HG03442 (cell line): Measurements from ENCODE around the gene MFSD1.
"Not testable (repeated sequence)": the region's sequence is repeated elsewhere in the genome, so short reads cannot be mapped to it uniquely, and the experiment has no call there.

ENCODE experiments used
- ATAC-seq: cut with Tn5 transposase; IDR thresholded peaks from one replicate; pipeline ENCODE4 v1.9.1; 2021; ENCODE audit warnings: mild to moderate bottlenecking, moderate library complexity; ENCODE audit not compliant: unreplicated experiment

MFSD1 gene

DNA sequence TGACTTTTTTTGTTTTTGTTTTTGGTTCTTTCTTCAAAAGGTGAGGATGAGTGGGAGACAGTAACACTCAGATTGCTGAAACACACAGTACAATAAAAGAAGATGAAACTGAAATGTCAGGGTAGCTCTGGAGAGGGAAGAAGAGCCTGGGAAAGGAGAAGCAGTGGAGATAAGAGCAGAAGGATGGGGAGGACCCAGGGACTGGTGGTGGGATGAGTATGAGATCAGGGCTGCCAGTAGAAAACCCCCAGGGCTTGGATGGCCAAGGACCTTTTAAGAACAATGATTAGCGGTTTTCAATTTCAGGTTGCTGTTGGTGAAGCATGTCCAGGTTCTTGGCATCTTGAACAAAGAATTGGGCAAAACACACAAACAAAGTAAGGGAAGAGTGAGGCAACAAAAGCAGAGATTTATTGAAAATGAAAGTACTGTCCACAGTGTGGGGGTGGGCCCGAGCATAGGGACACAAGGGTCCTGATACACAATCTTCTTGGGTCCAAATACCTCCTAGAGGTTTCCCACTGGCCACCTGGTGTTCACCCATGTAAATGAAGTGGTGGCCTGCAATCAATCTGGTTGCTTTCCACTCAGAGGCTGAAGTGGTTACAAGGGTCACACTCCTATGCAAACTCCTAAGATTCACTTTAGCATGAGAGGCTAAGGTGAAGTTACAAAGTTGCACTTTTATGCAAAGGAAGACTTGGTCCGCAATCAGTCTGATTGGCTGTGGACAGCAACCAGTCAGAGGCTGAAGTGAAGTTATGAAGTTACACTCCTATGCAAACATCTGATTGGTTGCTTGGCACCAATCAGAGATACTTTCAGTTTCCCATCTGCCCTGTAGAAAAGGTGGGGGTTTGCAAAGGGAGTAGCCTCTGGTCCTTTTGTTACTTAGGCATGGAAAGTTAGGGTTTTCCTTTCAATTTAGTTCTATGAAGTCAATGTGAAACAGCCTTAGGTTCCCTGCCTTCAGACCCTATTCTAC lies 26.1 kb upstream of the MFSD1 start:
- no peak for ATAC-seq

DNA sequence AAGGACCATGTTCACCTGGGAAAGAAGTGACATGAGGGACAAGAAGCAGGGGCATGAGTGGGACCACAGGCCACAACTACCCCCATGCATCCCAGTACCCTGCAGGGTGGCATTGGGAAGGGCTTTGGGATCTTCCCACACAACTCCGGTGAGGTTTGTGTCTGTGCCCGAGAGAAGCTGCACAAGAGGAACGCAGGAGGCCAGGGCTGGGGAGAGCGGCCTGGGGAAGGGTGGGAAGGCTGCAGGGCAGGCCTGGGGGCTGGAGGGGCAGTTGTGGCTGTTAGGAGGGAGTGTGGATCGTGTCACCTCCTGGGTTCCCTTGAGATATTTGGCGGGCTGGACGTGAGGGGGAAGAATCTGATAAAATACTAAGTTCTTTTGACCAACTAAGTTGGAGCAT lies 25.3 kb upstream of the MFSD1 start:
- no peak for ATAC-seq

DNA sequence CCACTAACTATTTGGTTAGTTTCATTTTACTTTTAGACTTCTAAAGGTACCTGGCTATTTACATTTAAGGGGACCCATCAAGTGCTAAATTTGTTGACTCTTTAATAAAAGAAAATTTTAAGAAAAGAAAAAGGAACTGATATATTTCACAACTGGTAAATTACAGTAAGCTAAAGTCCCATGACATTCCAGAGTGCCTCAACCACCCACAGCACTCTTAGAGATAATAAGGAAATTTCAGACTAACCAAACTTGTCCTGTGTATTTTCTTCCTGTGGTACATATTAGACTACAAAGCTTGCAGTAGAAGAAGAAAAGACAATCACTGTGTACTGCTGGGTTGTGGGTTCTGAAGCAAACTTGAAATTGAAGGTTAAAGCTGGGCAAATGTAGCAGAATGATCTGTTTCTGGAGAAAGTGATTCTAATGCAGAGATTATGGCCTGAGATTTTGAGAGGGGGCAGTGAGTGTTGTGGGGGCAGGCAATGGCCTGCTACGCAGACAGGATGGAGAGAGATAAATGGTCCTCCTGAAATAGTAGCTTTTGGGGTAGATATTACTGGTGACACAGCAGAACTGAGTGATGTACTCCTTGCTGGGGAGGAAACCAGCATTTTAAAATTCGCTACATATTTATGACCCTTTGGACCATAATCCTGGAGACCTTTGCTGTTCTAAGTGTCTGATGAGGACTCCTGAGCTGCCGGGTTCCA lies 24.5 kb upstream of the MFSD1 start:
- ATAC-seq = no peak

DNA sequence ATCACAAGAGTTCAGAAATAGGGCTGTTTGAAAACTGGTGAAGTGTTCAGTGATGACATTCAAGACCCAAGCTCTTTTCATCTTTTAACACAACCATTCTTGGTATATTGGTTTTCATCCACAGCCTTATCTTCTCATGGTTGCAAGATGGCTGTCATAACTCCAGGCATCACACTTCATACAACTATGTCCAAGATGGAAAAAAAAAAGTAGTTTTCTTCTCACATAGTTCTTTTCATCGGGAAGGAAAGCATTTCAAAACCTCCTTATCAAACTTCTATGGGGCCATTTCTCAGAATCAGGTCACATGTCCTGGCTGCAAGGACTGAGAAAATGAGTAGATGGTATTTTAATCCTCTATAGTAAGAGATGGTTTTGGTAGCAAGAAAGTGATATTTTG lies 21.1 kb upstream of the MFSD1 start:
- no peak for ATAC-seq

DNA sequence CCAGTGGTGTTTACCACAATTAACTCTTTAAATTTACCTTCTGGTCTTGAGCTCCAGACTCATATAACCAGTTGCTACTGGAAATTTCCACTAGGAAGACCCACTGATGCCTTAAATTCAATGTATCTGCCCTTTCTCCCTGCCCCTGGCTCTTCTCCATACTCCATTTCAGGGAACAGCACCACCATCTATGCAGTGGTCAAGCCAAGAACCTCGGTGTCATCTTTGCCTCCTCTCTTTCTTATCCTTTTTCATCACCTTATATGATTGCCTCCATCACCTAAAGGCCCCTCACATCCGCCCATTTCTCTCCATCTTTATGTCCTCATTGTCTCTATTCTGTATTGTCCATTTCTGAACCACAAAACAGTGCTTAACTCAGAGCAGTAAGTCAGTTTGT lies 20.7 kb upstream of the MFSD1 start:
- no peak for ATAC-seq

DNA sequence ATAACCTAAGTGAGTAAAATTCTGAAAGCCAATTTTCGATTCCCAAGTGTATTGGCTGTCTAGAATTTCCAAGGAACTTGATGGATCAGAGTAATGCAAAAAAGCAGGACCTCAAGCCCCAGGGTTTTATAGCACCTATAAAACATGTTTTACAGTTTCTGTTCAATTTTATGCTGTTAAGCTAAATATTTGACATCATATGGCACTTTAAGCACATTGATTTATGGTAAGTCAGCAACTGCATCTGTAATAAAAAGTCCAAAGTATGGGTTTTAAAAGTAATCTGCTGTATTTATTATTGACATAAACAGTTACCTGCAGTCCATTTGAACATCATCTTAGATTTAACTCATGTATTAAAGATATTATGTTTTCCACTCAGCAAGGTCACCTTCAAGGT lies 20.0 kb upstream of the MFSD1 start:
- ATAC-seq = no peak

DNA sequence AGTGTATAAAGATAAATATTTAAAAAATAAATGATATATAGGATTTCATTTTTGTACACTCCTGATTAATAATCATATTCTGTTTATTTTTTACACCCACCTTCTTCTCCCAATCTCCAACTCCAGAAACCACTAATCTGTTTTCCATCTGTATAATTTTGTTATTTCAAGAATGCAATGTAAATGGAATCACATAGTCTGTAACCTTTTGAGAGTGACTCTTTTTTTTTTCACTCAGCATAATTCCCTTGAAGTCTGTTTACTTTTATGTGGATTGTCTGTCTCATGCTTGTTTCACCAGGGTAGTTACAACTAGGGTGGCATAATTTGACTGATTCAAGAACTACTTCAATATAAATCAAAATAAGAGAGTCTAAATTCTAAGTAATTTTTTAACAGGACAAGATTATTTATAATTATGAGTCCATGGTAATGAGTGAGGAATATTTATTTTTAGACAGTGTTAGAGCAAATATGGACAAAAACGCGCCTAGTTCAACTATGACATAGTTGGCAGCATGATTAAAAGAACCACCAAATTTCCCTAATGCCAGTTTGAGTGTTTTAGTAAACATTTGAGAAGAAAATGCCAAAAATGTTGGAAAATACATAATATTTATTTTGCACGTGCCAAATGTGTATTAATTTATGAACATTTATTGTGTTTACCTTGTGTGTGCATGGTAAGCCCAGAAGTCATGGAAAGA lies 19.4 kb upstream of the MFSD1 start:
- ATAC-seq = no peak

DNA sequence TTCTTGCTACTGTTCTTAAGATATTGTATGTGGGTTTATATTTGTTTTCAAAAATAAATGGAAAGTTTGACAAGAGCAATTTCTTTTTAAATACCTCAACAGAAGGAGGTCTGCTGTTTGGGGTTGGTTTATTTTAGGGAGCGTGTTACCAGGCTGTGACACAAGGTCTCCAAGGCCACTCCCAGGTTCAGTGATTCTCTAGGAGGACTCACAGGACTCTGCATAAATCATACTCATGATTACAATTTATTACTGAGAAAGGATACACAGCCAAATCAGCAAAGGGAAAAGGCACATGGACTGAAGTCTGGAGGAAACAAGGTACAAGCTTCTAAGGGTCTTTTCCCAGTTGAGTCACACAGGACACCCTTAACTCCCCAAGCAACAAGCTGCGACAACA lies 18.8 kb upstream of the MFSD1 start:
- ATAC-seq = no peak

DNA sequence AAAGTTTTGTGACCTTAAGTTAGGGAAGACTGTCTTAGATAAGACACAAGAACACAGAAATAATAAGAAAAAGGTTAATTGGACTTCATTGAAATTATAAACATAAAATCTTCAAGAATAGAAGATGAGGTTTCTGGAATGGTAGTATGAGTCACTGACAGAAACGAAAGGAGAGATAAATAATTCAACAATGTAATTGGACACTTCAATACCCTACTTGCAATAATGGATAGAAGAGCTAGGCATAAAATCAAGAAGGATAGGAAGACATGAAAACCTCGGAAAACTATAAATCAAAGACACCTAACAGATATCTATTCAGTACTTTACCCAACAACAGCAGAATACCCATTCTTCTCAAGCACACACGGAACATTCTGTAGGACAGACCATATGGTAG lies 15.9 kb upstream of the MFSD1 start:
- ATAC-seq = no peak

DNA sequence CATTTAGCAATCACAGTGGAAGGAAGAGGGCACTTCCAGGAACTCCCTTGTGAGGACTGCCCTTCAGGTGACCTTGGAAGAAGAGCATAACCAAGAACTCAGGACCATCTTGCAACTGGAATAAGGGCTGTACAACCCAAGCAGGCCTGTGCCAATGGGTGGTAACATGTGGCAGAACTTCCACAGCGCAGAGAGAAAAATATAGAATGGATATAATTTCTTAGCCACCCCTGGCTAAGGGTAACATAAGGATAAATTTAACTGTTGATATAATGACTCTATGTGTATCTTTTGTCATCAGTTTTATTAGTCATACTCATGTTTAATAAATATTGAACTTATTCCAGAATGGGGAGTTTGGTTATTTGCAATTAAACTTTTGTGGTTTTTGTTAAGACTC lies 13.4 kb upstream of the MFSD1 start:
- no peak for ATAC-seq

DNA sequence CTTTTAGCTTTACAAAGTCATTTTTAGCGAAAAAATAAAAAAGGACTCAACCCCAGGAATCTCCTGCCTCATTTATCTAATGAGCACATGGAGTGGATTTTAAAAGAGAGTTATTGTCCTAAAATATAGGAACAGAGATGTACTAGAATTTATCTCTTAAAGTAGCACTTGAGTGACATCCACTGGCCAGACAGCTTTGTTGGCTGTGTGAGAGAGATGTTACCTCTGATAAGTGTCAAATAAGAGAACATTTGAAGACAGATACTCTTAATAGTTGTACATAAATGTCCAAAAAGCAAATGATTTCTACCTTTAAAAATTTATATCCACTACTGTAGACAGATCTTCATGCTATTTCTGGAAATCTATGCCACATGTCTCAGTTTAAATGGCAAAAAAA lies 12.3 kb upstream of the MFSD1 start:
- ATAC-seq = no peak

DNA sequence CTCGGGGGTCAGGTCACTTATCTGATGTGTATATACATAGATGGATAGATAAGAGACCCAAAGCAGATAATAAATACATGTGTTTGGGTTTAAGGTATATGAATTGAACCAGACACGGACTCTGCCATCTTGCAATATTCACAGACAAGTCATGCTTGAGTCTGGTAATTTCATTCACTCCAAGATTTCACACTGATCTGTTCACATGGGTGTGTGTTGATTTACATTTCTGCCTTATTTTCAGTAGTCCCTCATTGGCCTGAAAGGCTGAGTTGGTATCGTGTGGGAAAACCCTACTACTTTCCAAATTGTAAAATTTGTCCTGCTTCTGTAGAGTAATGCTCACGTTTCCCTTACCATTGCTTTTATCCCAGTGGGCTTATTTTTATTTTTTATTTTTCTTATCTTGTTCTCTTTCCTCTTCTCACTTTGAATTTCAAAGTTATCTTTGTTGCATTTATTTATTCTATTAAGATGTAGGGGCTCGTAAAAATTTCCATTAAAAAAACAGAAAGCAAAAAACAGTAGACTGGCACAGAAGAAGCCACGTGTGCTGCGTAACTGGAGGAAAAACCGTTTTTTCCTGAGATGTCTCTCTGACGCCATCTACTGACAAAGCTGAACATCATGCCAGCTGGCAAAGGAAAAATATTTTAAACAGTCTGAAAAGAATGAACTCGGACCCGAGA lies 10.8 kb upstream of the MFSD1 start:
- peak; percentile 77 for ATAC-seq

DNA sequence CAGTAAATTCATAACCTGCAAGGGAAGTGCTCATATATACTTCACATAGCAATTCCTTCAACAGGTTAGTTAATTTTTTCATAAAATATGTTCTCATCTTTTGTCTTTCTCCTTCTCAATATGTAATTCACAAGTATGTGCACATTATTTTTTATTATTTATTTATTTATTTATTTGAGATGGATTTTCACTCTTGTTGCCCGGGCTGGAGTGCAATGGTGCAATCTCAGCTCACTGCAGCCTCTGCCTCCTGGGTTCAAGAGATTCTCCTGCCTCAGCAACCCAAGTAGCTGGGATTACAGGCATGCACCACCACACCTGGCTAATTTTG lies 10.3 kb upstream of the MFSD1 start:
- not testable (repeated sequence) for ATAC-seq

DNA sequence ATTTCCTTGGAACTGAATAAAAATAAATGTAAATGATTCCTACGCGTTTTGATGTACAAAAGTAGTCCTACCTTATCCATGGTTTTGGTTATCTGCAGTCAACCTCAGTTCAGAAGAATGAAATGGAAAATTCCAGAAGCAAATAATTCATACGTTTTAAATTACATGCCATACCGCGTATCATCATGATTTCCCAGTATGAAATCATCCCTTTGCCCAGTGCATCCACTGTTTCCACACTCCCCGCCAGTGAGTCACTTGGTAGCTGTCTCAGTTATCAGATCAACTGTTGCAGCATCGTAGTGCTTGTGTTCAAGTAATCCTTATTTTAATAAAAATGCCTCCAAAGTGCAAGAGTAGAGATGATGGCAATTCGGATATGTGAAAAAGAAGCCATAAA lies 9.1 kb upstream of the MFSD1 start:
- ATAC-seq = no peak

DNA sequence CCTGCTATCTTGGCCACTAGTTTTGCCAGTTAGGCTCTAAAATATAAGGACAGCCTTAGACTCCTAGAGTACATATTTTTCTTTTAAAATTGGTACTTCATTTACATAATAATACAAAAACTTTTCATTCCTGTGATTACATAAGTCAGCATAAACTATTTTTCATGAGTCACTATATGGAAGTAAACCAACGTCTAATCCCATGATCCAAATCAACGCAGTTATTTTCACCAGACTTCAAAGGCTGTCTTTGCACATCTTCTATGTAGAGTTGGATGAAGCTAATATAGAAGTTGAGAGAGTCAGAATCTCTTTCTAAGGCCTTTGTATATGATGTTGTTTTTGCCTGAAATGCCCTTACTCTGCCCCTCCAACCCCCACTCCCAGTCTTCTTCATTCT lies 7.6 kb upstream of the MFSD1 start:
- no peak for ATAC-seq

DNA sequence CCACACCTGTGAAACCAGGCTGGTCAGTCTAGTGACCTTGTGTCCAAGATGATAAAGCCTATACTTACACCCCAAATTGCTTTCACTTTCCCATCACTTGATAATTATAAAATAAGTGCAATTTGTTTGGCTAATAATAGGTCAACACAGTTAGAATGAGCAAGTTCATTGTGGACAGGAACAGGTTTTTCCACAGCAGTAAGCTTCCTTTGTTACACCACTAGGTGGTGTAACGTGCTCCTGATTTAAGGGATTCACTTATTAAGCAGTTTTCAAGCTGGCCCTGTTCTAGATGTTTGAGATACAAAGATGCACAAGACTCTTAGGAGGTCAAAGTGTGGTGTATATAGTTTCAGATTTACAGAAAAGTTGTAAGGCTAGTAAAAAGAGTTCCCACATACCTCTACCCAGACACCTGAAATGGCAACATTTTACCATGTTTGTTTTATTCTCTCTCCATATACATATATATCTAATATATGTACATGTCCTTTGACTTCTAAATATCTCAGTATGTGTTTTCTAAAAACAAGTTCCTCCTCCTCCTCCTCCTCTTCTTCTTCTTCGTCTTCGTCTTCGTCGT lies 6.8 kb upstream of the MFSD1 start:
- ATAC-seq = peak; percentile 68

DNA sequence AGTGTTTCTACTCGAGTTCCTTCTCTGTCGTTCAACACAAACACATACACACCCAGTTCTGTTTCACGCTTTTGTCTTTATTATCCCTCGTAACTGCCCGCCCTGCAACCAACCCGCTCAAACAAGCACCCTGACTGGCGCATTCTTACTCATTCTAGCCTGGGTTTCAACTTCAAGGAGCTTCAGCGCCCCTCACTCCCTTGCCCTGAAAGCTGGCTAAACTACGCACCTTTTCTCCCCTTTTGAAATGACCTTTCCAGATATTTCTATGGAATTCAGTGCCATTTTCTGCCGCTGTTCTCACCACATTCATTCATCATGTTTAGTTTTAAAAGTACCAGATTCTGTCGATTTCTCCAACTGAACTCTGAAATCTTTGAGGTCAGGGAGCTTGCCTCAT lies 653 bp upstream of the MFSD1 start:
- no peak for ATAC-seq

DNA sequence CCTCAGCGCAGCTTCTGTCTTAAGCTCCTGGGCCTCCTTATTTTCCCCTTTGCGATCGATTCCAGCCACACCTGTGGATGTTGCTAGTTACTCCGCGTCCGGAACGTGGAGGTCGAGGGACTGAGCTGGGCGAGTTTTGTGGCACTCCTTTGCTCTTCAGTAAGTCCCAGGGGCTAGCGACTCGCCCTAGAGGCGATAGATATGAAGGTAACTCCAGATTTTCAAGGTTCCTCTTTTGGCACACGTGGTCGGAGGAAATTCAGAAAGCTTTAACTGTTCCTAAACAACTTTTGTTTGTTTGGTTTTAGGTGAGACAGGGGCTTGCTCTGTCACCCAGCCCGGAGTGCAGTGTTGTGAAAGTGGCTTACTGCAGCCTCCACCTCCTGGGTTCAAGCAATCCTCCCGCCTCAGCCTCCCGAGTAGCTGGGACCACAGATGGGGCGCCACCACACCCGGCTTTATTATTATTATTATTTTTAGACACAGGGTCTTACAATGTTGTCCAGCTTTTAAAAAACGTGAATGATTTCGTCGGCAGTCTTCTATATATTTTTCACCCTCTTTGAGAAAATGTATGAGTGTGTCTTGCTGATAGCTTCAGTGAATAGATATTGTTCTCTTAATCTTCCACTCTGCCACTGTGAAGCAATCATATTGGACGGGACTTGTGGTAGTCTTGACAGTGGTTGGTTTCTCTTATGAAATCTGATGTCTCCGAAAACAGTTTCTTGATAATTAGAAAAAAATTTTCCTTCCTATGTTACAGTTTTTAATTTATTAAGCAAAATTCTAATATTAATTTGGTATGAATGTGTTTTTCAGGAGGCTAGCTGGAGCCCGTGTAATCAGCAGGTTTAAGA lies 785 bp downstream of the MFSD1 start:
- peak; percentile 21 for ATAC-seq

DNA sequence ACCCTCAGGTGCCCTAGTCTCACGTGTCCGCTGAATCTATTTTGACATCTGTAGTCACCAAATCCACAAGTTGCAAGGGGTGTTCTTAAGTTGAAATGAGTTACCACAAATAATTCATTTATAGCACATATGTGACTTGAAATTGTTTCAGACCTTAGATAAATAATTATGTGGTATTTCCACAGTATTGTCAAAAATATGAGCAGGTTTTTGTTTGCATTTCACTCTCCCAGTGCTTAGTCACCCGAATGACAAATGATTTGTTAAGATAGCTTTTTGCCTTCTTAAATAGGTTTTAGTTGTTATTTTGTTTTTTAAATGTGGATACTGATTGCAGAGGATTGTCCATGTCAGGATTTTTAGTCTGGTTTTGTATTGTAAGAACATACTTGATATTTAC lies 2.6 kb downstream of the MFSD1 start:
- ATAC-seq = no peak

DNA sequence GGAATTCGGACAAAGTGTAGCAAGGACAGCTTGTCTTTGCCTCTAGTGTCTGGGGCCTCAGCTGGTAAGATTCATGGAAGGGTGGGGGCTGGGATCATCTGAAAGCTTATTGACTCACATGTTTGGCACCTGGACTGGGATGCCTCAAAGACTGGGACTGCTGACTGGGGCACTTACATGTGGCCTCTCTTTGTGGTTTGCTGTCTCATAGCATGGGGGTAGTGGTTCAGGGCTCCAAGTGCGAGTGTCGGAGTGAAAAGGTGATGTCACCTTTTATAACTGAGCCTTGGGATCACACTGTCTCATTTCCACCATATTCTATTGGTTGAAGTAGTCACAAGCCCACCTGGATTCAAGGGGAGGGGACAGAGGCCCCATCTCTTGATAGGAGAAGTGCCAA lies 6.8 kb downstream of the MFSD1 start:
- ATAC-seq = no peak
